Measurements from ENCODE around the gene TFEB.

DNA sequence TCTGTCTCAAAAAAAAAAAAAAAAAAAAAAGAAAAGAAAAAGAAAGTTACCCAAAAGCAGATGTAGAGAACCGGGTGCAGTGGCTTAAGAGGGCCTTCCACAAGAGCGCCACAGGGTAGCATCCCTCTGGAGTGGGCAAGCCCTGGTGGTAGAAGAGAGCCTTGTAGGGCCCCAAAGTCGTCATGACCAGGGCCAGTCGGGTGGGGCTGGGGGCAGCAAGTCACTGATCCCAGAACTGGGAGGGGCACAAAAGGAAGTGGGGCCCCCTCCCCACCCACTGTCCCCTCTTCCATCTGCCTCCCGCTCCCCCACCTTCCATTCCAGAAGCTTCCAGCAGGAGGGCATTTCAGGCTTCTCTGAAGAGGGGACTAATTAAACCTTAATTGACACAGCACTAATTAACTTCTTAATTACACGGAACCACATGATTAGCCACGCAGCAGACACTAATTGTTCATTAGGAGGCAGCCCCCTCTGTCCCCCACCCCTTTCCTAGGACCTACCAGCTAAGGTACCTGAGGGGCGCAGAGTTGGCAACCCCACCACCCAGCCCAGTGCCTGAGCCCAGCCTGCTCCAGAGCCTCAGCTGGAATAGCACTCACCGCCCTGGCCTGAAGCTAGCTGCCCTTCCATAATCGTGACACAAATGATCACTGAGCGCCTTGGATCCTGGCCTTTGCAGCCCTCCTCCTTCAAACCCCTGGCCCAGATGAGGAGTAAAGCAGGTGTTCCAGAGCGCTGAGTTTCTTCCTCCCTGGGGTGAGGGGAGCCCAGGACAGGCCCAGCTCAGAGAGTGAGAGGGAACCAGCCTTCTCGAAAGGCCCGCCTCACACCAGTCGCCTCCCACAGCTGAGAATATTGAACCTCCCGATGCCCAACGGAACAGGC lies 62.3 kb downstream of the TFEB start:
- TF ChIP-seq EP300 (IDR thresholded peaks at IDR 0.05; ENCODE audit: borderline replicate concordance in 1 of 2, low read depth in 2 of 2, low read length in 2 of 2) (no peak), SUZ12 (IDR thresholded peaks at IDR 0.05; ENCODE audit: low read length) (no peak), NANOG (IDR thresholded peaks at IDR 0.05; ENCODE audit: insufficient read depth, low read depth, low read length, poor library complexity, severe bottlenecking) (no peak), SIX5 (IDR thresholded peaks at IDR 0.05; ENCODE audit: low read depth, low read length) (no peak), JUND (IDR thresholded peaks at IDR 0.05; ENCODE audit: low read length) (no peak), GTF2F1 (IDR thresholded peaks at IDR 0.05; ENCODE audit: borderline replicate concordance, low read depth, low read length) (no peak)
